Left ventricle myocardium inferior (tissue), 1 donor: Measurements from ENCODE around the gene WAS. TPM values are rescaled to one million over a fixed set of nuclear protein-coding genes. Genes with fewer than 3 reads are reported as not detected.

Experiments used
- DNase-seq: peaks from one replicate; pipeline ENCODE4 v3.0.0-alpha.2; 2020
- H3K27ac ChIP-seq: fragments of 200-600 bp; replicated peaks from 2 replicates; pipeline ENCODE4 v1.8.0; 2021
- H3K27me3 ChIP-seq: fragments of 200-600 bp; 2 replicates; pipeline ENCODE4 v1.8.0; 2021; ENCODE audit warnings: low read depth
- H3K36me3 ChIP-seq: fragments of 200-600 bp; 2 replicates; pipeline ENCODE4 v1.8.0; 2021
- H3K4me1 ChIP-seq: fragments of 200-600 bp; 2 replicates; pipeline ENCODE4 v1.8.0; 2021
- H3K4me3 ChIP-seq: fragments of 200-600 bp; 2 replicates; pipeline ENCODE4 v1.8.0; 2021; ENCODE audit warnings: mild to moderate bottlenecking, moderate library complexity
- H3K9me3 ChIP-seq: fragments of 200-600 bp; replicated peaks from 2 replicates; pipeline ENCODE4 v1.8.0; 2021
- intact Hi-C: fragments of 100-400 bp; cut with micrococcal nuclease; formaldehyde crosslinking; loops from one replicate; pipeline ENCODE4 v1.11.0; 2022
- total RNA-seq: library from RNA; stranded (reverse); fragmentation: NEBNext Ultra II Directional; extraction: Animal tissue kit (Norgen Biotek cat#: 25700); gene quantifications from one replicate; pipeline ENCODE4 v1.2.1, GENCODE V29; 2021
- TF ChIP-seq, protein P1 (sequence below): fragments of 200-600 bp; IDR thresholded peaks from 2 replicates; pipeline ENCODE4 v1.8.0; 2021; ENCODE audit warnings: antibody characterized with exemption, mild to moderate bottlenecking, borderline replicate concordance
- donor health status: DM: no; HTN: yes; CAD: no; lungs with severe emphysema.

Gene WAS
- total RNA-seq, 1 donor from 2014 or later, result 2.3 TPM

GRCh38 chrX:48696301-48696908 lies 12.8 kb downstream of the WAS start, which contains the start of gene SUV39H1:
Gene SUV39H1 (plus strand): TSS chrX:48696734. CDS start chrX:48696785, 51 bp downstream.
- intact Hi-C loops, result no loop called here
- Histone ChIP-seq H3K27me3 (no peaks in the 10 kb centered on the region), H3K9me3 (no peaks in the 10 kb centered on the region), H3K4me3 (peak within 1 kb of the TSS; percentile 73), H3K27ac (peak within 1 kb of the TSS; percentile 90), H3K36me3 (peaks cover 11% of the 10 kb centered on the region), H3K4me1 (peaks cover 15% of the 10 kb centered on the region)
- TF ChIP-seq, protein P1, sequence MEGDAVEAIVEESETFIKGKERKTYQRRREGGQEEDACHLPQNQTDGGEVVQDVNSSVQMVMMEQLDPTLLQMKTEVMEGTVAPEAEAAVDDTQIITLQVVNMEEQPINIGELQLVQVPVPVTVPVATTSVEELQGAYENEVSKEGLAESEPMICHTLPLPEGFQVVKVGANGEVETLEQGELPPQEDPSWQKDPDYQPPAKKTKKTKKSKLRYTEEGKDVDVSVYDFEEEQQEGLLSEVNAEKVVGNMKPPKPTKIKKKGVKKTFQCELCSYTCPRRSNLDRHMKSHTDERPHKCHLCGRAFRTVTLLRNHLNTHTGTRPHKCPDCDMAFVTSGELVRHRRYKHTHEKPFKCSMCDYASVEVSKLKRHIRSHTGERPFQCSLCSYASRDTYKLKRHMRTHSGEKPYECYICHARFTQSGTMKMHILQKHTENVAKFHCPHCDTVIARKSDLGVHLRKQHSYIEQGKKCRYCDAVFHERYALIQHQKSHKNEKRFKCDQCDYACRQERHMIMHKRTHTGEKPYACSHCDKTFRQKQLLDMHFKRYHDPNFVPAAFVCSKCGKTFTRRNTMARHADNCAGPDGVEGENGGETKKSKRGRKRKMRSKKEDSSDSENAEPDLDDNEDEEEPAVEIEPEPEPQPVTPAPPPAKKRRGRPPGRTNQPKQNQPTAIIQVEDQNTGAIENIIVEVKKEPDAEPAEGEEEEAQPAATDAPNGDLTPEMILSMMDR, result no peak
- DNase-seq, result peak; percentile 86

GRCh38 chrX:48696909-48697727 lies 13.5 kb downstream of the WAS start:
- H3K27me3 ChIP-seq, result no peaks in the 10 kb centered on the region
- intact Hi-C loops, result no loop called here
- H3K9me3 ChIP-seq, result no peaks in the 10 kb centered on the region
- TF ChIP-seq, protein P1, result no peak
- DNase-seq, result no peak
- peak overlapping the region; percentile 90 for H3K27ac ChIP-seq
- peaks cover 11% of the 10 kb centered on the region for H3K36me3 ChIP-seq
- peaks cover 15% of the 10 kb centered on the region for H3K4me1 ChIP-seq
- peak overlapping the region; percentile 73 for H3K4me3 ChIP-seq

- intact Hi-C loops, result no loop called here
- no peak overlapping the region for H3K4me3 ChIP-seq
- no peaks in the 10 kb centered on the region for H3K27me3 ChIP-seq
- H3K9me3 ChIP-seq, result no peaks in the 10 kb centered on the region
- no peak overlapping the region for H3K27ac ChIP-seq
- H3K36me3 ChIP-seq, result peaks cover 11% of the 10 kb centered on the region
- TF ChIP-seq, protein P1, result no peak
- peaks cover 15% of the 10 kb centered on the region for H3K4me1 ChIP-seq
- DNase-seq, result no peak
Observed at GRCh38 chrX:48698306-48698705, 14.7 kb downstream of the WAS start.

DNA sequence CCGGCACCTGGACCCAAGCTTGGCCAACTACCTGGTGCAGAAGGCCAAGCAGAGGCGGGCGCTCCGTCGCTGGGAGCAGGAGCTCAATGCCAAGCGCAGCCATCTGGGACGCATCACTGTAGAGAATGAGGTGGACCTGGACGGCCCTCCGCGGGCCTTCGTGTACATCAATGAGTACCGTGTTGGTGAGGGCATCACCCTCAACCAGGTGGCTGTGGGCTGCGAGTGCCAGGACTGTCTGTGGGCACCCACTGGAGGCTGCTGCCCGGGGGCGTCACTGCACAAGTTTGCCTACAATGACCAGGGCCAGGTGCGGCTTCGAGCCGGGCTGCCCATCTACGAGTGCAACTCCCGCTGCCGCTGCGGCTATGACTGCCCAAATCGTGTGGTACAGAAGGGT lies 16.6 kb downstream of the WAS start:
- intact Hi-C loops, result no loop called here
- Histone ChIP-seq H3K36me3 (peaks cover 11% of the 10 kb centered on the region), H3K9me3 (no peaks in the 10 kb centered on the region), H3K4me1 (peaks cover 28% of the 10 kb centered on the region), H3K4me3 (no peak overlapping the region), H3K27ac (no peak overlapping the region), H3K27me3 (no peaks in the 10 kb centered on the region)
- TF ChIP-seq, protein P1, result no peak
- DNase-seq, result no peak

DNA sequence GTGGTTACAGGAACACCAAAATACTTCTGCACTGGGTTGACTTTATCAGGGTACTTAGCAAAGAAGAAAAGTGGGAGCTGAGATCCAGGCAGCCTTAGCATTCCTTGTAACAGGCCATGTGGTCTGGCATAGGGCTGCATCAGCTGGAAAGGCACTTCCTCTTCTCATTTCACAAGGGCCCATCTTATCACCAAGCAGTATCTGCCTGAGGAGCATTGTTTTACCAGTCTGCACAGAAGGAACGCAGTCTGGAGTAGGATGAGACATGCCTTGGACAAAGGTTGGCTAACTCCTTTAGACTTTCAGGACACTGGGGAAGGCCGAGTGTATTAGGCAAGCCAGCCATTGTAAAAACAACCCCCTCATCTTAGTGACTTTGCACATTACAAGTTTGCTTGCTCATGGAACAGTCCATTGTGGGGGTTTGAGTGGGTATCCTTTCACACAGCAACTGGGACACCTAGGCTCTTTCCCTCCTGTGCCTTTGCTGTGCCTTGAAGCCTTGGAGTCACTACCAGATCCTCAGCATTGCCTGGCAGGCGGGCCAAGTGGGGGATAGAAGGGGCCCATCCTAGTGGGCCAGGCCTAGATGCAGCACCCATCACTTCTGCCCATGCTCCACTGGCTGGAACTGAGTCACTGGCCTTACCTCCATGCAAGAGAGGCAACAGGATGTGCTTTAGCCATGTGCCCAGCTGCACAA lies 17.5 kb downstream of the WAS start:
- H3K4me1 ChIP-seq, result peaks cover 20% of the 10 kb centered on the region
- peaks cover 11% of the 10 kb centered on the region for H3K36me3 ChIP-seq
- no peaks in the 10 kb centered on the region for H3K9me3 ChIP-seq
- H3K27me3 ChIP-seq, result no peaks in the 10 kb centered on the region
- no peak for DNase-seq
- no peak overlapping the region for H3K27ac ChIP-seq
- no peak overlapping the region for H3K4me3 ChIP-seq
- TF ChIP-seq, protein P1, result no peak
- intact Hi-C loops, result no loop called here
